GM19328 (cell line): ENCODE results near the gene ARHGAP26.
A peak's percentile ranks its signal among the peaks of the same experiment; 100 is the strongest.

Source experiments
- ATAC-seq: cut with Tn5 transposase; IDR thresholded peaks from one replicate; pipeline ENCODE4 v1.9.1; 2021; ENCODE audit warnings: mild to moderate bottlenecking, moderate library complexity; ENCODE audit not compliant: unreplicated experiment

ARHGAP26 gene

DNA sequence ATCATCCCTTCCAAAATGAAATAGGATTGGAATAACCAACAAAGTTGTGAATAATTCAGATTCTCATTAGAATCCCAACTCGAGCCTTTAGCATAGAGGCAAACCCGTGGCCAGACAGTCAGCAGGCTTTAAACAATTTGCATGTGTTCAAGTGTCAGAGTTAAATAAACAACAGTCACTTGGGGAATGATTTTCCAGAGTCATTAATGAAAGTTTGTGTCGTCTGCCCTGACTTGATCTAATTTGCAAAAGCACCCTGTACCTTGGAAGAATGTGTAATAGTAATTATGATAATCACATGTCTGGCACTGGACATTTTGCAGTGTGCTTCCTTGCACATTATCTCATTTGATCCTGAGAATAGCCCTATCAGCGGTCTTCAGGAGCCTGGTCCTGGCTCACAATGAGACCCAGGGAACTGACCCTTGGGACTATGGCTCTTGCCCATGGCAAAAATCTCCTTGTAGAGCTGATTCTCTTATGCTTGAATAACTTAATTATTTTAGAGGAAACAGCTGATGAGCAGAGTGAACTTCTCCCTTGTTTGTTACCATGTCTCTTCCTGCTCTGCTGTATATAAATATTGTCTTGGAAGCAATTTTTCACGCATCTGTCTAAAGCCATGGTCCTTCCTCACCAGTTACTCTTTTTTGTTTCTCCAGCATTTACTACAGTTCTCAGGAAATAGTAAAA lies 360.6 kb downstream of the ARHGAP26 start:
- ATAC-seq = no peak

DNA sequence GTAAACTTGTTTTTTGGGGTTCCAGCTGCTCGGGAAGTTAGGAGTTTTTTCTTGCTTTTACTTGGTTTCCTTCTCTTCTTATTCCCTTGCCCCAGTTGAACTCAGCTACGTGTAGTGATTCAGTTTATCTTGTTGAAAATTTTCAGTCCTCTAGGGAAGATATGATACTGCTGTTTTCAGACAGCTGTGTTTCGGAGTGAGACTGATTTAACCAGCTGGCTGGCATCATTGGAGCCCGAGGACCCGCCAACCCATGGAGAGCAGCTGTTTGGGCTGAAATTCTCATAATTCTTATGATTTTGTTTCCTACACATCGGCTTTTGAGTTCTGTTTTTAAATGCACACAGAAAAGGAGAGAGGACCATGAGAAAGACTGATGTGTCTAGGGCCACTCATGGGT lies 361.8 kb downstream of the ARHGAP26 start:
- ATAC-seq = no peak

DNA sequence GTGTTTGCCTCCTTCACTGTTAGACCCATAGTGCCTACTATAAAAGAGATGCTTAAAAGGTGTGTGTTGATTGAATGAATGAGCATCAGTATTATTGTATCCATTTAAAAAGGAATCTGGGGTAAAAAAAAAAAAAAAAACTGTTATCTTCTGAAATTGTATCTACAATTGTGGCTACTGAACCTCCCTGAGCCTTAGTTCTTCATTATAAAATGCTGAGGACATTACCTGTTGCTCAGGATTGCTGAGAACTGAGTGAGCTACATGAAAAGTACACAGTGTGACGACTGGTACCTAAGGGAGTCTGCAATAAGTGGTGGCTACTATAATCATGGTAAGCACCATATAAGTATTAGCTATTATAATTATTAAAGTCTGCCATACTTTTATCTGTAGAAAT lies 362.6 kb downstream of the ARHGAP26 start:
- ATAC-seq = no peak

DNA sequence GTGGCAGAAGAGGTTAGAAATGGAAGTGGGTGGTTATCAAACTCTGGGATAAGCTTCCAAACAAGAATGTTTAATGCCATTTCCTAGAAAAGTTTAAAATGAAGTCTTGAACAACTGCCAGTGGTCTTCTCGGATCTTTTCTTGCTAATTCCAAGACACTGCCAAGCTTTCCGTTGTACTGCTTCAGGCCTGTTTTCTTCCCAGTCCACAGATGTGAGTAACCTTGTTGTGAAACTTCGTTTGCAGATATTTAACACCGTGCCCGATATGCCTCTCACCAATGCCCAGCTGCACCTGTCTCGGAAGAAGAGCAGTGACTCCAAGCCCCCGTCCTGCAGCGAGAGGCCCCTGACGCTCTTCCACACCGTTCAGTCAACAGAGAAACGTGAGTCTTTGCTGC lies 363.5 kb downstream of the ARHGAP26 start:
- ATAC-seq = no peak

DNA sequence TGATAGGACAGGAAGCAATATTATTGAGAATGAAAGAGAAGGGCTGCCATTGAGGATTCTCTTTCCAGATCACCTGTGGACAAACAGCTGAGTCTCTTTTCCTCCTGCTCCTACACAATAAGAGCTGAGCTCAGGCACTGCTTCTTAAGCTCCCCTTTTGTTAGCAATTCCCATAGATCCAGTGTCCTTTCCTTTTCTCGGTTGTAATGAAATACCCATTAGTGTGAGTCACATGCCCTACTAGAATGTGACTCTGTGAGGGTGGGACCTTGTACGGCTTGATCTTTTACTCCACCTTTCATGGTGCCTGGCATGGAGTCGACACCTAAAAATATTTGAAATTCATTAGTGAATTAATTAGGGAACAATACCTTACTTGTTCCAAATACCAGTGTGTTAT lies 364.1 kb downstream of the ARHGAP26 start:
- ATAC-seq = no peak

DNA sequence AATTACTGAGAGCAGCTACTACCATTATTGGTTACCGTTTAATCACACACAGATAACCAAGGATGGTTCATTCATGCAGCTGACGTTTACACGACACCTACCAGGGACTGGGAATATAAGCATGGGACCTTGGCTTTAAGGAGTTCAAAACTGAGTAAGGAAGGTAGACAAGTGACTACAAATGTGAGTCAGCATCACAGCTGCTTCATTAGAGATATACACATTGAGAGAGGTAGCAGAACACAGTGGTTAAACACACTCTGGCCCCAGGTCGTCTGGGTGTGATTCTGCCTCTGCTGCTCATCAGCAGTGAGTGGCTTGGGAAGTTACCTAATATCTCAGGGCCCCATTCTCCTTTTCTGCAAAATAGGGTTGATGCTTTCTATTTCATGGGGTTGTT lies 364.7 kb downstream of the ARHGAP26 start:
- peak; percentile 55 for ATAC-seq

DNA sequence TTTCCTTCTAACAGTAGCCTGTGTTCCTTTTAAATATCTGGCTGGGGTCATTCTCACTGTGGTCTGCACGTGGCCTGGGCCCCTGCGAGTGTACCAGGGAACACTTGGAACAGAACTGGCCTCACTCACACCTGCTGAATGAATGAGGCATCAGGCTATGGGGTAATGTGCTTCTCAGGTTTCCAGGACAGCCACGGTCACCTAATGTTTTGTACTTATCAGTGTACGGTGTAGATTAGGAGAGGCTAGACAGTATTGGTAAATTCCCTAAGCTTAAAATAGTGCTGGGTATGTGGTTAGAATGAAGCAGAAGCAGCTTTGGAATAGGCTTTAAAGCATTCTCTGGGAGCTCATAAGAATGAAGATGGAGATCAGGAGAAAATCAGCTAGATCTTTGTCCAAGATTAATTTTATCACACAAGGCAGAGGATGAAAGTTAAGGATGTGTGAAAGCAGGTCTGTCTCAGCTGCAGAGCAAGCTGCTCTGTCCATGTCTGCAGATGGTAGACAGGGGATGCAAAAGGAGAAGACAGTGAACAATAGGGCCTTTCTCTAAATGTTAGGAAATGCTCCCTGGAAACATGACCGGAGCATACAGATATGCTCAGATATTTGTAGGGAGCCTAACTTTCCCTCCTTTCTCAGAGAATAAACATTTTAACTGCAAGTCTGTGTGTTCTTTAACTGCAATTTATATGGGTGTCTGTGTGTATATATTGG lies 365.8 kb downstream of the ARHGAP26 start:
- no peak for ATAC-seq

DNA sequence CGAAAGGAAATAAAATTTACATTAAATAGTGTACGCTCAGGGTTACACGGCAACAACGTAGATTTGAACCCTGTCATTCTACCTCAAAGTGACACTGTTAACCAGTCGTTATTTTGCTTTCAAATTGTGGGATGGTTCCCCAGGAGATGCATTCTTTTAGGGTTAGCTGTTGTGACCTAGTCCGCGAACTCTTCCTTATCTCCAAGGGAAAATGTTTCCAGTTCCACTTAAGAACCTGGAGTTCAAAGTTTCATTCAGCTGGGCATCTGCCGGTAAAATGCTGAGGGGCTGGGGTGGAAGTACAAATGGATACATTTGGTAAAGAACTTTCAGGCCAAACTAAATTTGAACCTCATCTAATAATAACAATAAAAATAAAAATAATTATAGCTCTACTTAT lies 368.7 kb downstream of the ARHGAP26 start:
- ATAC-seq = no peak

DNA sequence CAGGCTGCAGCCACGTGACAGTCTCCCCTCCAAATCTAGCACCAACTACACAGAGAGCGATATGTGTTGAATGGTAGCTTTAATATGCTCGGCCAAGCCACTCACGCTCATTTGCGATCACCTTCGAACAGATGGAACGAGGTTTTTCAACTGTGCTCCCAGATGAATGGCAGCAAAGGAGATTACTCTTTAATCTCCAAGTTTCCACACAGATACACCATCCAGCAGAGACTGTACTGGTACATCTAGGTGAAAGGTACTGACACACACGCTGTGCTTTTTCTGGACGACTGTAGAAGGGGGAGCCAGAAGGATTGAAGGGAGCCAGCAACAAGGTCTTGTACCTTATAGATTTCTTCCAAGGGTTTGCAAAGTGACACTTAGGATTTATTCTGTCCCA lies 369.4 kb downstream of the ARHGAP26 start:
- no peak for ATAC-seq

DNA sequence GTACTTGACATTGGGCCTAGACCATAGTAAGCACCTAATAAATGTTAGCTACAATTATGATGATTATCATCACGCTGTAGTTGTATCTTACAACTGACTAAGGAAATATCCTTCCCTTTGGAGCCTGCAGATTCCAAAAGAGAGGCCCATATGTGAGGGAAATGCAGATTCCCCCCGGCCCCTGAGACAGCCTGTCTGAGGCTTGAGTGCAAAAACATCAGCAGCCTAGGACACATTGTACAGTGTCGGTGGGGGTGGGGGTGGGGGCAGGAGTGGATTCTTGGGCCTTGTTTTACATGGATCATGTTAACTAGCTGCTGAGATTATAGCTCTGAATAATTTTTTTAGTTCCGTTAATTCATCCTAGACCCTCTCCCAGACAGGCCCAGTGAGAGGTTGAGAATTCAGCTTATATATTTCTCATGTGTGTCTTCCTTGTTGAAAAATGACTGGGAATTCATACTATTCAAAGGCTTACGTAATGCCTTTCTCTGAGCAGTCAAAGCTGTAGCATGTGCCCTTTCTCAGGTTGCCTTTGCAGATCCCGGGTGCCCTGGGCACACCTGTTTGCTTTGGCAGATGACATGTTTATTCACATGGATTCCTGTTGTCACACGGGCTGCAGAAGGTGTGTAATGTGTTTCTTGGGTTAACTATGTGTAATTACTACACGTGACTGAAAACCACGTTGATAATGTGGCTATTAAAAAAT lies 370.5 kb downstream of the ARHGAP26 start:
- no peak for ATAC-seq

DNA sequence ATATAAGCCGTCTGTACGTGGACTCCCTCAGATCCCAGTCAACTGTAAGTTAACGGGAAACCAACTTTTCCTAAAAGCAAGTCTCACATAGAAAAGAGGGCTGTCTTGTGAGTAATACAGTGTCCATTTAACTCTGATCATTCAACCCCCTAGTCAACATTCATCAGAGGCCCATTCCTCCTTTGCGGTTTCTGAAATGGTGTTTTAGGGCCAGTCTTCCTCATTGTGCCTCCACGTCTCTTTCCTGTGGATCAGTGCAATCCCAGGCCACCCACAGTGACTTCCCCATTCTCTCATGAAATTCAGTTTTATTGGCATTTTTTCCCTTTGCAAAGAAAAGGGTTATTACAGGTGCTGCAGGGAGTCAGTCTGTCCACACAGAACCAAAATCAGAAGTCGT lies 371.5 kb downstream of the ARHGAP26 start:
- no peak for ATAC-seq

DNA sequence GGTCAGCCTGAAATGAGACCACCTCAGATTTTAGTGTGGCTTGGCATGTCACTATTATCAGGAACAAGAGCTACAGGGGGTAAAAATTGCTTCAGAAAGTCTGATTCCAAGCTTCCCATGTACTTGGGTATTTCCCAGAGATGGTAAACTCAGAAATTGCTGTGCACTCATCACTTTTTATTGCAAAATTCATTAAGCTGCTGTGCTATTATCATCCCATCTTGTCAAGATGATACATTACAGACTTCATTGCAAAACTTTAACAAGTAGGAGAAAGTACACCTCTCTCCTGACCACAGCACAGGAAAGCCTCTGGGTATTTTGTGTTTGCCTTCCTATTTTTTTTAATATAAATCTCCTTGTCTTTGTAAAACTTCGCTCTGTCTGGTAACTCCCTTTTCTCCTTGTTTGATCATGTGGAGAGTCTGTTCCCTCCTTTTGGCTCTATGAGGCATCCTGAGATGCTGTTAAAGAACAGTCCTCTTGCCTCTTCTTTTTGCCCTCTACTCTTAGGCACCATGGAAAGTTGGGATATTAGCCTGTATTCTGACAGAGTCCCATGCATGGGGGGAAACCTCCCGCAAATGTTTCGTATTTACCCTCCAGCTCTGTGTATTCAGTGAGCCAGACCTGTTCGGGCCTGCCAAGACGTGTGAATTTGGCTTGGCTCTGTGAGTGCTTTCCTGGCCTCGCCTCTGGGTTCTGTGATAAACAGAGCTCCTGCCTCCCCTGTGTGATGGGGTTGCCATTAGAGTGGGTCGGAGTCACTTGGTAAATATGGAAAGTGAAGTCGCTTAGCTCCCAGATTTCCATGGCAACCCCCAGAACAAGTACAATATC lies 372.6 kb downstream of the ARHGAP26 start:
- no peak for ATAC-seq

DNA sequence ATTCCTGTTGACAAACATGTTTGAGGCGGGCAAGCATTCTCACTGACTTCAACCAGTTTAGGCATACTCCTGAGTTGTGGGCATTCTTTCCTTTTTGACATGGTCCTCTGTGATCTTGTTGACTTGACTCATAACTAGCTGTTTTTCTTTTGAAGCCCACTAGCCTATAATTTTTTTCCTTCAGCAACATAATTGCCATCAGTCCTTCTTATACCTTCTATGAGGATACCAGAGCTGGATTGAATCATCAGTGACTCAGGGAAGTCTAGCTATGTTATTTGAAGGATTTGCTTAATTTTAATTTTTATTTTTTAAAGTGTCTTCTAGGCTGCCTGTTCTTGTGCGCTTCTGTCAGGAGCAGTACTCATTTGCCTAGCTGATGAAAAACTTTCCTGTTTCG lies 373.8 kb downstream of the ARHGAP26 start:
- ATAC-seq = no peak

DNA sequence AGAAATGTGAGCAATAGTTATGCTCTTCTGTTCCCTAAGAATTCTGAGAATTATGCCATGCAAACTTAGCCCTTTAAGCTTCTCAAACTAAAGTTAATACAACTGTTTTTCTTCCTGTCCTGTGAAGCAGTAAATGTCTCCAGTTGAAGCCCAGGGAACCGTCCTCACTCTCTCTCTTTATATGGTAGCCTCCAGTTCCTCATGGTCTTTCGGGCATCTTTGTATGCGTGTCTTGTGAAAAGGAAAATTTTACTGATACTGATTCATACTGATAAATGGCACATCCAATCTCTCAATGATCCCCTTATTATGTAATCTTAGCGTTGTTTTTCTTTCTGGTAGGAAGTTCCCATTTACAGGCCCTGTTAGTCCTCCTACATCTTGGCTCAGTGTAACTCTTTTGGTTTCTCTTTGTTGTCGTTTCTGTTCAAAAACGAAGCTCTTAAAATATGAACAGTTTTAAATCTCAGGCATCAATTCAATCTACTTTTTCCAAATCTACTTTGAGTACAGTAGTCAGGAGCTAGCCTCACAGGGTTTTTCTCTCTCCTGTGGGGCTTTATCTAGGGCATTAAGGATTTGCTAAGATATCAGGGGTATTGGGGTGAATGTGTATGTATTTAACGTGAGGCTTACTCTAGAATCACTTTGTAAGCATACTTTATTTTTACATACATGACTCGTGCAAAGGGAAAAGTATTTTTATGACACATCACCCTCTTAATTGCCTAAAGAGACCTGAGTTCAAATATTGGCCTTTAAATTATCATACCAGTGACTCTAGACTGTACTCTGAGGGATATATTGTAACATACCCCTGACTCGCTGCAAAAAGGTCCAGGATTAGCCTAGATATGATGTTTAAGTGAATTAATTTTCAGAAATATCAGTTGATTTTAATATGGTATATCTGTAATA lies 375.3 kb downstream of the ARHGAP26 start:
- ATAC-seq = no peak

DNA sequence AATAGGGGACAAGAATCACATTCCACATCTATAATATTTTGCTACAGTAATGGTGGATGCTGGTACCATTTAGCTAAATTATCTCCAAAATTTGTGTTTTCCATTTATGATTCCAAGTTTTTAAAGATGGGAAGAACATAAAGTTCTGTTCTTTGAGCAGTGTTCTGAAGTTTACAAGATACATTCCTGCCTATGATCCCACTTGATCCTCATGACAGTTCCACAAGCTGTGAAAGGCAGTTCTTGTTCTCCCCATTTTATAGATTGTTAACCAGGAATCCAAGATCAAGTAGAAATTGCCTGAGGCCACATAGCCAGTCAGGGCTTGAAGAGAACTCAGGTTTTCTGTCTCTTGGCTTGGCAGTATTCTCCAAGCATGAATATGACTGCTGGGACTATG lies 376.0 kb downstream of the ARHGAP26 start:
- ATAC-seq = no peak

DNA sequence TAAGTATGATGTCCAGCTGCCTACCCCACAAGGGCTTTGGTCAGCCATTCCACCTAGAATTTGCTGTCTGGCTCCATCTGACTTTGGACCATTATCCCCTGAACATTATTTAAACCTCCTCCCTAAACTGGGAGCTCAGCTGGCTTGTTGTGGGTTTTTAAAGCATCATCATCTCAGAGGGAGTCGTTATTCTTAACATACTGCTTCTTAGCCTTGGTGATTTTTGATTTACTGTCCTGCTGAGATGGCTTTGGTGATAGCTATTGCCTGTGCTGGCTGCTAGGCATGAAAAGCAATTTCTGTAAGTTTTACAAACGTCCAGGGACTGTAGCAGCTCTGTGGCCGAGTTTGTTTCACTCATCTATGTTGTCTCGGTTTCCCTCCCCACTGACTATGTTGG lies 377.2 kb downstream of the ARHGAP26 start:
- no peak for ATAC-seq

DNA sequence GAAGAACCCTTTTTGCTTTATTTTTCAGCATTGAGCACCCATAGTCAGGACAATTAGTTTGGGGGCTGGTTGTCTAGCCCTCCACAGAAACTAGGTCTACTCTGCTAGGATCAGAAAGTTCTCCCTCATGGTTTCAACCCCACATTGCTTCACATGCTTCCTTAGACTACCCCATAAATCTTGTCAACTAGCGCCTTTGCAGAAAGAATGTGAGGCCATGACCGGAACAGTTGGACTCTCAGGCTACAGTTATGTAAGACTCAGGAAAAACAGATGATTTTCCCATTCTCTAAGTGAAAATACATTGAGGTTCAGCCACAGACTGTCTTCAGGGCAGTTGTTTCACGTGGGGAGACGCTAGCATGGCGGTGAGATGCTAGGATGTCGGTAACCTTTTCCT lies 377.7 kb downstream of the ARHGAP26 start:
- ATAC-seq = no peak

DNA sequence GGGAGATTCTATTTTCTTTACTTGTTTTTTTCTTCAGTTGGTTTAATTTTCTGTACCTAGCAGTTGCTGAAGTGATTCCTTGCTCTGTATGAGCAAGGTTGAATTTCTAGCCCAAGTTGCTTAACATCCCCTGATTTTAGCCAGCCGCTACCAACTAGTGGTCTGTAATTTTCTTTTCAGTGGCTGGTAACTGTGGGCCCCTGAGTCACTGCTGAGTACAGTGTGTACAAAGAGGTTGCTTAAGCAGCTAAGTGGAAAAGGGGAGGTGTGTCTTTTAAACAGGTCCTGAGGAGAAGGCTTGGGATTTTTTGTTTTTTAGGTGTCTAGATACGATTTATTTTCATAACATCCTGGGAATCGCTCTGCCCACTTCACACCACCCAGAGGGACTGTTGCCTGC lies 378.6 kb downstream of the ARHGAP26 start:
- ATAC-seq = no peak

DNA sequence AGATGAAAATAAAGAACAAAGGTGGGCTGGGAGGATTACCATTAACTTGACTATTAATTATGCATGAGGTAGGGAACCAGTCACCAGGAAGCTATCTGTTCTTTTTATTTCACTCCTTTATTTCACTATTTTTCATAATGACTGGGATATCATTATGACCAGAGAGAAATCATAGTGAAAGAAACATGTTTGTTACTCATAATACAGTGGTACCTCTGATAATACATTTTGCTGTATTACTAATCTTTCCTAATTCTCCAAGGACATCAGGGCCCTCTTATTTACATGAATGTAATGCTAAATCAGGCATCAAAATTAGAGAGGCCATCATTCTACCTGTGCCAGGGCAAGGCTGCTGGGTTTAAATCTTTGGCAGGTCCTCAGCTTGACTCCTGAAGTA lies 379.6 kb downstream of the ARHGAP26 start:
- no peak for ATAC-seq

DNA sequence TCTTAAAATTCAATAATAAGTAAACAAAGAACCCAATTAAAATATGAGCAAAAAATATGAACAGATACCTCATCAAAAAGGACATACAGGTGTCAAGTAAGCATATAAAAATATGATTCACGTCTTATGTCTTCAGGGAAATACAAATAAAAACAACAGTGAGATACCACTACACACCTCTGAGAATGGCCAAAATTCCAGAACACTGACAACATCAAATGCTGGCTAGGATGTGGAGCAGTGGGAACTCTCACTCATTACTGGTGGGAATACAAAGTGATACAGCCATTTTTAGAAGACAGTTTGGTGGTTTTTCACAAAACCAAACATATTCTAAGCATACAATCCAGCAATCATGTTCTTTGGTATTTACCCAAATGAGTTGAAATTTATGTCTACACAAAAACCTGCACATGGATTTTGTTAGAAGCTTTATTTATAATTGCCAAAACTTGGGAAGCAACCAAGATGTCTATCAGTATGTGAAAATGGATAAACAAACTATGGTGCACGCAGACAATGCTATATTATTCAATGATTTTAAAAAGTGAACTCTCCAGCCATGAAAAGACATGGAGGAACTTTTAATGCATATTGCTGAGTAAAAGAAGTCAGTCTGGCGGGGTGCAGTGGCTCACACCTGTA lies 381.0 kb downstream of the ARHGAP26 start:
- ATAC-seq = no peak
